HG03520 (cell line): ENCODE data around the gene LTV1.
A peak's percentile ranks its signal among the peaks of the same experiment; 100 is the strongest.
"Not testable (repeated sequence)": the region's sequence is repeated elsewhere in the genome, so short reads cannot be mapped to it uniquely, and the experiment has no call there.

Experiments
- ATAC-seq: cut with Tn5 transposase; IDR thresholded peaks from one replicate; pipeline ENCODE4 v1.9.1; 2021; ENCODE audit warnings: mild to moderate bottlenecking, moderate library complexity; ENCODE audit not compliant: unreplicated experiment

Gene LTV1, protein sequence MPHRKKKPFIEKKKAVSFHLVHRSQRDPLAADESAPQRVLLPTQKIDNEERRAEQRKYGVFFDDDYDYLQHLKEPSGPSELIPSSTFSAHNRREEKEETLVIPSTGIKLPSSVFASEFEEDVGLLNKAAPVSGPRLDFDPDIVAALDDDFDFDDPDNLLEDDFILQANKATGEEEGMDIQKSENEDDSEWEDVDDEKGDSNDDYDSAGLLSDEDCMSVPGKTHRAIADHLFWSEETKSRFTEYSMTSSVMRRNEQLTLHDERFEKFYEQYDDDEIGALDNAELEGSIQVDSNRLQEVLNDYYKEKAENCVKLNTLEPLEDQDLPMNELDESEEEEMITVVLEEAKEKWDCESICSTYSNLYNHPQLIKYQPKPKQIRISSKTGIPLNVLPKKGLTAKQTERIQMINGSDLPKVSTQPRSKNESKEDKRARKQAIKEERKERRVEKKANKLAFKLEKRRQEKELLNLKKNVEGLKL

DNA sequence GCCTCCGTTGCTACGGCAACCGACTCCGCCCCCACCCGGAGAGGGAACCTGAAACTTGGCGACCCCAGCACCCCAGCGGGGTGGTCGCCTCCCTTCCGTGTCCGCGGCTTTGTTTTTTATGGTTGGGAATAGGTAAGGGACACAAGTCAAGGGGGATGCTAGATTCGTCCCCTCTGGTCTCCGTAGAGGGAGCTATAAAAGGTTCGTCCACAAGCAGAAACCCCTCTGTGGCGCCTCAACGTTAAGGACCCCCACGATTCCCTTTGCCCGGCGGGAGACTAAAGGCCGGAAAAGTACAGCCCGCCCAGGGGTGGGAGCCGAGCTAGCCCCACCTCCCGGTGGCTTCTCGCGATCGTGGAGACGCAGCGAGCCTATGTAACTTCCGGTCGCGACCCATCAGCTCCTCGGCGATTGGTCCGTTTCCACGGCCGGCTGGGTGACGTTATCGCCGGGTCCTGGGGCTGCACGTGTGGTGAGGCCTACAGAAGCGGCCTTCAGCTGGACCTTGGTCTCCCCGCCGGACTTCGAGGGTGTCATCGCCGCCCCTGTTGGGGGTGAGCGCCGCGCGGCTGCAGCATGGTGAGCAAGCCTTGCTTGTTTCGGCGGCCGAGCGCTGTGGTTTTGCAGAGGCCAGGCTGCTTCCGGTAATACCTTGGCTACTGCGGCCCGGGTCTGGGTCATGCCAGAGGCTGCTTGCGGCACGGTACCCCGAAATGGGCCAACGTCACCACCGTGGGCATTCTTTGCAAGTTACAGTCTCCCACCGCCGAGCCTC, at the start of gene LTV1:
LTV1 (plus strand) TSS at position 437 of the 775 bp plus-strand sequence; CDS start at position 577, 140 bp downstream.
- peak; percentile 99 for ATAC-seq

GRCh38 chr6:143796551-143796950, 46.6 kb upstream of the LTV1 start:
- not testable (repeated sequence) for ATAC-seq

DNA sequence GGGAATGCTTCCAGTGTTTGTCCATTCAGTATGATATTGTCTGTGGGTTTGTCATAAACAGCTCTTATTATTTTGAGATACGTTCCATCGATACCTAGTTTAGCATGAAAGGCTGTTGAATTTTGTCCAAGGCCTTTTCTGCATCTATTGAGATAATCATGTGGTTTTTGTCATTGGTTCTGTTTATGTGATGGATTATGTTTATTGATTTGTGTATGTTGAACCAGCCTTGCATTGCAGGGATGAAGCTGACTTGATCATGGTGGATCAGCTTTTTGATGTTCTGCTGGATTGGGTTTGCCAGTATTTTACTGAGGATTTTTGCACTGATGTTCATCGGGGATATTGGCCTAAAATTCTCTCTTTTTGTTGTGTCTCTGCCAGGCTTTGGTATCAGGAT, 44.7 kb upstream of the LTV1 start:
- ATAC-seq, result not testable (repeated sequence)

- no peak for ATAC-seq
Observed at GRCh38 chr6:143802833-143803565, 40.1 kb upstream of the LTV1 start.

- ATAC-seq, result no peak
Observed at GRCh38 chr6:143803769-143804568, 39.2 kb upstream of the LTV1 start.

DNA sequence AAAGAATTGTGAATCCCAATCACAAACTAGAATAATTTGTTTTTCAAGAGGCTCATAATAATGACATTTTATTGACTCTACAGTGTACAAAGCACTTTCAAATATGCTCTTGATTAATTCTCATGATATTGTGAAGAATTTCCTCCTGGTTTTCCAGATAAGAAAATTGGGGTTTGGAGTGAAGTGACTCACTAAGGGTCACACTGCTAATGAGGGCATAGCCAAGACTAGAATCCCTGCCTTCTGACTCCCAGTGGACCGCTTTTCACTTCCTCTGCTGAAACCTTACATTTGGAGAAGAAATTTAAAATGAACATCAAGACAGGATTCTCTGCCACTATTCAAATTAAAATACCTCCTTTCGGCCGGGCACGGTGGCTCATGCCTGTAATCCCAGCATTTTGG, 38.3 kb upstream of the LTV1 start:
- no peak for ATAC-seq

GRCh38 chr6:143806282-143807102, 36.6 kb upstream of the LTV1 start:
- no peak for ATAC-seq

- ATAC-seq, result no peak
Observed at GRCh38 chr6:143807103-143807772, 35.9 kb upstream of the LTV1 start.

GRCh38 chr6:143810745-143811144, 32.4 kb upstream of the LTV1 start:
- no peak for ATAC-seq

DNA sequence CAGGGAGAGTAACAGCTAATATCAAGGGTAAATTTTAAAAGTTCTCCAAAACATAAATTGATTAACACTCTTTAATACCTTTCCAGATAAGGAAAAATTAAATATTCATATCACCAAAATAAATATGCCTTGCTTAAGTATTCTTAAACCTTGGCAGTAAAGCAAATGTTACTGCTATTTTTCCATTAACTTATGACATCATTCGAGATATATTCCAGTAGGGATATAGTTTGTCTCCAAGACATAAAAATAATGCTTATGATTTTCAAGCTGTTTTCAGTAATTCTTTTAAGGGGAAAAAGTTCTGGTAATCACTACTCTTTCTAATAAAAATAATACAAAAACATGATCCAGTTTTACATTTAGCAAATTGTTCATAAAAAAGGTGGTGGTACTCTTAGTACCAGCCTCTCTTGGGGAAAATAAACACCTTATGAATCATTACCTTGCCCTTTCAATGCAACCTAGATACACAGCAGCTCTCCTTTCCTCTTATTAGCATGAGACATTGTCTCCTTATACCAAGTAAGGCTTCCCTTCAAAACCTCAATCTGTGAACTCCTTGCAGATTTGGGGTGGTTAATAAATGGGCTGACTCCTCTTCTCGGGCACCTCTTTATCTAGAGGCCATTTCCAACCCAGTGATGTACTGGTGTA, 31.5 kb upstream of the LTV1 start:
- no peak for ATAC-seq

GRCh38 chr6:143817621-143818020, 25.5 kb upstream of the LTV1 start:
- no peak for ATAC-seq

DNA sequence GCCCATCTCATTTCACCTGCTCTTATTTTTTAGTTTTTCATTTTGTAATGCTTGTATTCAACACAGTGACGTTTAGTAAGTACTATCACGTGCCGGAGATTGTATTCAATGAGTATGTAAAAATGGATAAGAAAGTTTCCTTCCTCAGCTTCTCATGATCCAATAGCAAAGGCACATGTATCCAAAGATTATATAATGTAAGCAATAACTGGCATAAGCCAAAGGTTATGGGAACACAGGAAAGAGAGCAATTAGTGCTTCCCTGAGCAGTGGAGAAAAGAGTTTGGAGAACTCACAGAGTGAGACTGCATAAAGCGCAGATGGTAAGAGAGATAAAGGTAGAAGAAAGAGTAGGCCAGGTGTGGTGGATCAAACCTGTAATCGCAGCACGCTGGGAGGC, 21.8 kb upstream of the LTV1 start:
- no peak for ATAC-seq

DNA sequence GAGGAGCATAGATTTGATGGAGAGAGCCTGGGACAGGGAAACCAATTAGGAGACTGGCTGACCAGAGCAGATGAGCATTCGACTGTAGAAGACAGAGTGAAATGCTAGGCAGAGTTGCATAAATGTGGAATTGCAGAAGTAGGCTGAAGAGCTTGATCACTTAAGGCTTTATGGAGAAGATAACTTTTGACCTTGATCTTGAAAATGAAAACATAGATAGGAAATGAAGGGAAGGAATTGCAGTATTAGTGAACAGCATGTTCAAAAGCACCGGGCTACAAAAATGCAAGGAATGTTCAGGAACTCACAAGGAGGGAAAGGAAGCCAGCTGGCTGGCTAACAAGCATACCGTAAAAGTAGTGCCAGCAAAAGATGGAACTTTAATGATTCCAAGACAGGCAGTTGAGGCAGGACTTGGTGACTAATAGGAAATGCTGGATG, 20.5 kb upstream of the LTV1 start:
- no peak for ATAC-seq

GRCh38 chr6:143823548-143823947, 19.6 kb upstream of the LTV1 start:
- ATAC-seq, result no peak

DNA sequence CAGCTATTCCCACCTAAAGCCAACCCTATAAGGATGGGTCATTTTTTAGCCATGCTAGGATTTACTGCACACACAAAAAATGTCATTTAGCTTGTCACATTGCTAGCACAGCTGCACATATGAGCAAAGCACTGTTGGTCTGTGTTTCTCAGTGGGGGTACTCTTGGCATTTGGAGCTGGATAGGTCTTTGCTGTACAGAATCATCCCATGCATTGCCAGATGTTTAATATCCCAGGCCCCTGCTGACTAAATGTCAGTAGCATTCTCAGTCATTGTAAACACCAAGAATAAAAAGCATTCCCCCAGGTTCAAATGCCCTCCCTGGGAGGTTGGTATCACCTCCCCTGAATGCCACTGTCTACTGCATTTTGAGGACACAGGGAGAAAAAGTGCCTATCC, 14.6 kb upstream of the LTV1 start:
- ATAC-seq, result no peak

GRCh38 chr6:143836150-143836549, 7.0 kb upstream of the LTV1 start:
- no peak for ATAC-seq

- no peak for ATAC-seq
Observed at GRCh38 chr6:143838395-143838794, 4.7 kb upstream of the LTV1 start.

- ATAC-seq, result no peak
Observed at GRCh38 chr6:143839196-143839595, 3.9 kb upstream of the LTV1 start.
